Endothelial cell of umbilical vein (primary cell): Measurements from ENCODE around the gene SLC7A6.
A peak's percentile ranks its signal among the peaks of the same experiment; 100 is the strongest.

ENCODE experiments used
- EZH2 ChIP-seq: IDR thresholded peaks from 2 replicates; pipeline ENCODE4 v1.6.1; 2012; ENCODE audit warnings: borderline replicate concordance, low read depth, mild to moderate bottlenecking, moderate library complexity, low read length, inconsistent platforms; ENCODE audit not compliant: severe bottlenecking
- FOS ChIP-seq: IDR thresholded peaks from 2 replicates; pipeline ENCODE4 v1.6.1; 2011; ENCODE audit warnings: mild to moderate bottlenecking, low read length, moderate library complexity, borderline replicate concordance; ENCODE audit not compliant: insufficient read depth
- GATA2 ChIP-seq: IDR thresholded peaks from 2 replicates; pipeline ENCODE4 v1.7.0; 2011; ENCODE audit warnings: low read depth, mild to moderate bottlenecking, moderate library complexity, mixed read lengths, low read length; ENCODE audit not compliant: insufficient read length, insufficient read depth
- POLR2A ChIP-seq: IDR thresholded peaks from 2 replicates; pipeline ENCODE4 v1.6.1; 2012; ENCODE audit warnings: low read depth, mild to moderate bottlenecking, control low read depth, low read length
- POLR2AphosphoS5 ChIP-seq: IDR thresholded peaks from 2 replicates; pipeline ENCODE4 v1.6.1; 2012; ENCODE audit warnings: low read depth, mild to moderate bottlenecking, control low read depth, low read length, moderate library complexity; ENCODE audit not compliant: insufficient read depth
- TF ChIP-seq, protein P1 (sequence below), 2 donors: IDR thresholded peaks; 1 replicate in 1 of 2; 2 replicates in 1 of 2; pipeline ENCODE4 v1.5.1; 2011; ENCODE audit warnings: low read length in 2 of 2, mild to moderate bottlenecking in 2 of 2, moderate library complexity in 2 of 2, control low read depth in 1 of 2, inconsistent platforms in 1 of 2, low read depth in 1 of 2; ENCODE audit not compliant: insufficient read depth in 1 of 2; ENCODE audit errors: extremely low read depth in 1 of 2

DNA sequence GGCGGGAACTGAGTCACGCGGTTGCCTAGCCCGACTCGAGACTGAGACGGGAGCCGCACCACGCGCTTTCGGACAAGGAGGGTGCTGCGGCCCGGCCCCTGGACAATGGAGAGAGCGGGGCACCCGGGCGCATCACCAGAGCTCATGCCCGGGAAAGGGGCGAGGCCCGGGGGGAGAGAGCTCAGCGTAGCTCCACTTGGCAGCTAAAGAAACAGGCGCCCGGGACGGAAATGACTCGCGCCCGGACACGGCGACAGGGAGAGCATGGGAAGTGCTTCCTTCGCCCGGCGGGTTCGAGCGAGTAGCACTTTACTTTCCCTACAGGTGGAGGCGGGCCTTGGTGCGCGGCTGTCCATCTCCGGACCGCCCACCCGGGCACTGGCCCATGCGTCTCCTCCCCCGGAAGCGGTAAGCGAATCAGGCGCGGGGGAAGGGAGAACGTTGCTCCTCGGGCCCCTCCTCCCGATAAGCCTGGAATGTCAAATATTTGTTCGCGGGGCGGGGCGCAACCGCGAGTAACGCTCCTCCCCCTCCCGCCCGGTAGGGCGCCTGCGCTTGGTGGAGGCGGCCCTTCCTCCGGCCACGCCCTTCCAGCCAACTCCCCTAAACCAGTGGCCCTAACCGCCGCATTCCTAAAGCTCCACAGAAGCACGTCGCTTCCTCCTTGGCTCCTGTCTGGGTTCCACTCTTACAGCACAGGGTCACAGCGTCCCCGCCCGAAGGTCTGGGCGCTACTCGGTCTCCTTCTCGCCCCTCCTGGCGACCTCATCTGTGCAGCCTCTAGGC lies 26.9 kb upstream of the SLC7A6 start:
- TF ChIP-seq, protein P1, sequence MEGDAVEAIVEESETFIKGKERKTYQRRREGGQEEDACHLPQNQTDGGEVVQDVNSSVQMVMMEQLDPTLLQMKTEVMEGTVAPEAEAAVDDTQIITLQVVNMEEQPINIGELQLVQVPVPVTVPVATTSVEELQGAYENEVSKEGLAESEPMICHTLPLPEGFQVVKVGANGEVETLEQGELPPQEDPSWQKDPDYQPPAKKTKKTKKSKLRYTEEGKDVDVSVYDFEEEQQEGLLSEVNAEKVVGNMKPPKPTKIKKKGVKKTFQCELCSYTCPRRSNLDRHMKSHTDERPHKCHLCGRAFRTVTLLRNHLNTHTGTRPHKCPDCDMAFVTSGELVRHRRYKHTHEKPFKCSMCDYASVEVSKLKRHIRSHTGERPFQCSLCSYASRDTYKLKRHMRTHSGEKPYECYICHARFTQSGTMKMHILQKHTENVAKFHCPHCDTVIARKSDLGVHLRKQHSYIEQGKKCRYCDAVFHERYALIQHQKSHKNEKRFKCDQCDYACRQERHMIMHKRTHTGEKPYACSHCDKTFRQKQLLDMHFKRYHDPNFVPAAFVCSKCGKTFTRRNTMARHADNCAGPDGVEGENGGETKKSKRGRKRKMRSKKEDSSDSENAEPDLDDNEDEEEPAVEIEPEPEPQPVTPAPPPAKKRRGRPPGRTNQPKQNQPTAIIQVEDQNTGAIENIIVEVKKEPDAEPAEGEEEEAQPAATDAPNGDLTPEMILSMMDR (IDR thresholded peaks at IDR 0.05; ENCODE audit: extremely low read depth in 1 of 2, insufficient read depth in 1 of 2, low read depth in 1 of 2, low read length in 2 of 2), result no peak
- TF ChIP-seq EZH2, result no peak
- no peak for TF ChIP-seq GATA2
- TF ChIP-seq POLR2A, result peak; percentile 99
- TF ChIP-seq POLR2AphosphoS5, result peak; percentile 96
- TF ChIP-seq FOS, result peak; percentile 45
